HEK293 (cell line): ENCODE results near the gene B3GLCT.

ENCODE experiments used
- CTCF ChIA-PET: fragments of 350-600 bp; formaldehyde crosslinking; extraction: SDS; loops from one replicate; lab custom pipeline; 2021; ENCODE audit warnings: antibody characterized with exemption; lab: Yijun Ruan, JAX
- POLR2A ChIA-PET: fragments of 300-600 bp; formaldehyde crosslinking; extraction: SDS; loops from one replicate; lab custom pipeline; 2020; ENCODE audit warnings: antibody characterized with exemption, inconsistent platforms; lab: Yijun Ruan, JAX
- H3K27ac ChIP-seq: fragments of 200-500 bp; sonication (Bioruptor generic); 2 replicates; pipeline ENCODE4 v1.5.1; 2014; ENCODE audit warnings: low read depth, low read length, control low read depth, inconsistent platforms; ENCODE audit errors: extremely low read depth
- H3K36me3 ChIP-seq, 2 experiments: fragments of 200-500 bp in 1 of 2; sonication (Bioruptor generic) in 1 of 2; 1 replicate in 1 of 2; 2 replicates in 1 of 2; pipeline ENCODE4 v1.5.1; 2014 to 2017; ENCODE audit warnings: inconsistent platforms in 2 of 2, low read length in 2 of 2; ENCODE audit not compliant: control insufficient read depth in 2 of 2, insufficient read depth in 1 of 2
- H3K4me1 ChIP-seq: fragments of 200-500 bp; sonication (Bioruptor generic); 2 replicates; pipeline ENCODE4 v1.5.1; 2014; ENCODE audit warnings: mild to moderate bottlenecking, low read length, inconsistent platforms; ENCODE audit not compliant: control insufficient read depth, insufficient read depth
- H3K4me3 ChIP-seq: 2 replicates; pipeline ENCODE4 v1.5.1; 2011; ENCODE audit warnings: low read depth, mild to moderate bottlenecking, control low read depth, low read length, moderate library complexity
- H3K9me3 ChIP-seq: fragments of 200-500 bp; sonication (Bioruptor generic); 2 replicates; pipeline ENCODE4 v1.5.1; 2014; ENCODE audit warnings: low read depth, low read length, inconsistent platforms; ENCODE audit not compliant: control insufficient read depth, insufficient read depth
- GLIS1 ChIP-seq: fragments of 450-650 bp; formaldehyde crosslinking; IDR thresholded peaks from 2 replicates; pipeline ENCODE4 v1.5.1; 2016; ENCODE audit warnings: missing biosample characterization, missing genetic modification characterization
- GLIS2 ChIP-seq: fragments of 450-650 bp; formaldehyde crosslinking; IDR thresholded peaks from 2 replicates; pipeline ENCODE4 v1.5.1; 2016; ENCODE audit warnings: missing biosample characterization, missing genetic modification characterization
- HOXA7 ChIP-seq: sonication (generic); formaldehyde crosslinking; IDR thresholded peaks from 2 replicates; pipeline ENCODE4 v1.8.1; 2022; ENCODE audit warnings: missing genetic modification reagents, borderline replicate concordance
- KLF9 ChIP-seq: fragments of 450-650 bp; formaldehyde crosslinking; IDR thresholded peaks from 2 replicates; pipeline ENCODE4 v1.5.1; 2016; ENCODE audit warnings: missing biosample characterization, missing genetic modification characterization, low read depth
- ZBTB17 ChIP-seq: fragments of 450-650 bp; formaldehyde crosslinking; IDR thresholded peaks from 2 replicates; pipeline ENCODE4 v1.5.1; 2016; ENCODE audit warnings: missing biosample characterization, missing genetic modification characterization
- ZFP3 ChIP-seq: fragments of 450-650 bp; formaldehyde crosslinking; IDR thresholded peaks from 2 replicates; pipeline ENCODE4 v1.5.1; 2016; ENCODE audit warnings: low read depth, missing biosample characterization, missing genetic modification characterization
- ZNF138 ChIP-seq: fragments of 450-650 bp; formaldehyde crosslinking; IDR thresholded peaks from 2 replicates; pipeline ENCODE4 v1.5.1; 2016; ENCODE audit warnings: missing biosample characterization, missing genetic modification characterization, borderline replicate concordance
- ZNF214 ChIP-seq: fragments of 450-650 bp; formaldehyde crosslinking; IDR thresholded peaks from 2 replicates; pipeline ENCODE4 v1.5.1; 2017; ENCODE audit warnings: missing biosample characterization, mild to moderate bottlenecking, missing genetic modification characterization, borderline replicate concordance
- ZNF223 ChIP-seq: fragments of 450-650 bp; formaldehyde crosslinking; IDR thresholded peaks from 2 replicates; pipeline ENCODE4 v1.5.1; 2016; ENCODE audit warnings: missing biosample characterization, missing genetic modification characterization
- ZNF292 ChIP-seq: fragments of 450-650 bp; formaldehyde crosslinking; IDR thresholded peaks from 2 replicates; pipeline ENCODE4 v1.5.1; 2016; ENCODE audit warnings: low read depth, missing biosample characterization, missing genetic modification characterization, borderline replicate concordance
- ZNF37A ChIP-seq: fragments of 450-650 bp; IDR thresholded peaks from 2 replicates; pipeline ENCODE4 v1.5.1; 2018; ENCODE audit warnings: missing biosample characterization, missing genetic modification characterization
- ZNF433 ChIP-seq: fragments of 450-650 bp; formaldehyde crosslinking; IDR thresholded peaks from 2 replicates; pipeline ENCODE4 v1.5.1; 2016; ENCODE audit warnings: missing biosample characterization, missing genetic modification characterization, low read depth
- ZNF473 ChIP-seq: fragments of 450-650 bp; formaldehyde crosslinking; IDR thresholded peaks from 2 replicates; pipeline ENCODE4 v1.5.1; 2017; ENCODE audit warnings: missing biosample characterization, missing genetic modification characterization
- ZNF510 ChIP-seq: fragments of 450-650 bp; formaldehyde crosslinking; IDR thresholded peaks from 2 replicates; pipeline ENCODE4 v1.5.1; 2018; ENCODE audit warnings: mild to moderate bottlenecking, missing genetic modification characterization, missing biosample characterization; ENCODE audit not compliant: insufficient replicate concordance
- ZNF558 ChIP-seq: fragments of 450-650 bp; formaldehyde crosslinking; IDR thresholded peaks from 2 replicates; pipeline ENCODE4 v1.5.1; 2016; ENCODE audit warnings: missing biosample characterization, missing genetic modification characterization
- ZNF621 ChIP-seq: fragments of 450-650 bp; formaldehyde crosslinking; IDR thresholded peaks from 2 replicates; pipeline ENCODE4 v1.5.1; 2017; ENCODE audit warnings: missing biosample characterization, missing genetic modification characterization
- ZNF677 ChIP-seq: fragments of 450-650 bp; IDR thresholded peaks from 2 replicates; pipeline ENCODE4 v1.5.0; 2018; ENCODE audit warnings: missing biosample characterization, mild to moderate bottlenecking, missing genetic modification characterization, moderate library complexity
- ZNF76 ChIP-seq: fragments of 450-650 bp; formaldehyde crosslinking; IDR thresholded peaks from 2 replicates; pipeline ENCODE4; 2016; ENCODE audit warnings: low read depth, missing biosample characterization, missing genetic modification characterization, borderline replicate concordance
- ZNF776 ChIP-seq: fragments of 450-650 bp; formaldehyde crosslinking; IDR thresholded peaks from 2 replicates; pipeline ENCODE4 v1.5.0; 2017; ENCODE audit warnings: missing biosample characterization, missing genetic modification characterization, borderline replicate concordance
- ZNF785 ChIP-seq: fragments of 450-650 bp; formaldehyde crosslinking; IDR thresholded peaks from 2 replicates; pipeline ENCODE4 v1.5.1; 2016; ENCODE audit warnings: missing biosample characterization, missing genetic modification characterization
- ZNF792 ChIP-seq: fragments of 450-650 bp; formaldehyde crosslinking; IDR thresholded peaks from 2 replicates; pipeline ENCODE4 v1.5.1; 2016; ENCODE audit warnings: missing biosample characterization, missing genetic modification characterization
- ZNF843 ChIP-seq: fragments of 450-650 bp; formaldehyde crosslinking; IDR thresholded peaks from 2 replicates; pipeline ENCODE4 v1.5.1; 2016; ENCODE audit warnings: missing biosample characterization, missing genetic modification characterization
- ZSCAN30 ChIP-seq: fragments of 450-650 bp; IDR thresholded peaks from 2 replicates; pipeline ENCODE4 v1.5.1; 2018; ENCODE audit warnings: missing biosample characterization, mild to moderate bottlenecking, missing genetic modification characterization, moderate library complexity
- TF ChIP-seq, protein P1 (sequence below): fragments of 450-650 bp; formaldehyde crosslinking; IDR thresholded peaks from 2 replicates; pipeline ENCODE4 v1.5.1; 2016; ENCODE audit warnings: missing biosample characterization, missing genetic modification characterization
- TF ChIP-seq, protein P2 (sequence below): fragments of 450-650 bp; formaldehyde crosslinking; IDR thresholded peaks from 2 replicates; pipeline ENCODE4 v1.5.1; 2016; ENCODE audit warnings: missing biosample characterization, missing genetic modification characterization
- TF ChIP-seq, protein P3 (sequence below): fragments of 450-650 bp; formaldehyde crosslinking; IDR thresholded peaks from 2 replicates; pipeline ENCODE4 v1.5.1; 2017; ENCODE audit warnings: missing biosample characterization, missing genetic modification characterization
- TF ChIP-seq, protein P4 (sequence below): fragments of 450-650 bp; formaldehyde crosslinking; IDR thresholded peaks from 2 replicates; pipeline ENCODE4 v1.5.1; 2017; ENCODE audit warnings: missing biosample characterization, missing genetic modification characterization
- TF ChIP-seq, protein P5 (sequence below): sonication (generic); formaldehyde crosslinking; IDR thresholded peaks from 2 replicates; pipeline ENCODE4 v1.8.1; 2022; ENCODE audit warnings: mild to moderate bottlenecking, moderate library complexity, missing genetic modification reagents
- TF ChIP-seq, protein P6 (sequence below): fragments of 450-650 bp; formaldehyde crosslinking; IDR thresholded peaks from 2 replicates; pipeline ENCODE4 v1.5.1; 2016; ENCODE audit warnings: missing biosample characterization, missing genetic modification characterization, low read depth

The B3GLCT gene

DNA sequence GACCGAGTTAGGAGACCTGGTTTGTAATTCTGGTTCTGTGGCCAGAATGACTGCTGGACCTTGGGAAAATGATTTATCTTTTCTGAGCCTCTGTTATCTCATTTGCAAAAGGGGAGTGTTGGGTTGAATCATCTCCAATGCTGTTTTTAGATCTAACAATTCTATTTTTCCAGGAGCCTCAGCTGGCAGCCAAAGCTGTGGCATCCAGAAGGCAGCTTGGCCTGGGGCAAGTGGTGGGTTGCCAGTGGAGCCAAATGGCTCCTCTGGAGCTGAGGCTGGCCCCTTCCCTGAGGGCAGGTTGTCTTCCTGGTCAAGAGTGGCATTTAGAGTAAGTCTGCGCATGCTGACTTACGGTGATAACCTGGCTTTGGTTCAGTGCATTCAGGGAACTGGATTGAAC lies 21.3 kb downstream of the B3GLCT start (continued):
- TF ChIP-seq KLF9 (tag by site-specific recombination) (no peak), GLIS1 (tag by site-specific recombination) (no peak), ZNF76 (no peak), ZNF138 (tag by site-specific recombination) (no peak), GLIS2 (tag by site-specific recombination) (no peak)
- TF ChIP-seq, protein P1, sequence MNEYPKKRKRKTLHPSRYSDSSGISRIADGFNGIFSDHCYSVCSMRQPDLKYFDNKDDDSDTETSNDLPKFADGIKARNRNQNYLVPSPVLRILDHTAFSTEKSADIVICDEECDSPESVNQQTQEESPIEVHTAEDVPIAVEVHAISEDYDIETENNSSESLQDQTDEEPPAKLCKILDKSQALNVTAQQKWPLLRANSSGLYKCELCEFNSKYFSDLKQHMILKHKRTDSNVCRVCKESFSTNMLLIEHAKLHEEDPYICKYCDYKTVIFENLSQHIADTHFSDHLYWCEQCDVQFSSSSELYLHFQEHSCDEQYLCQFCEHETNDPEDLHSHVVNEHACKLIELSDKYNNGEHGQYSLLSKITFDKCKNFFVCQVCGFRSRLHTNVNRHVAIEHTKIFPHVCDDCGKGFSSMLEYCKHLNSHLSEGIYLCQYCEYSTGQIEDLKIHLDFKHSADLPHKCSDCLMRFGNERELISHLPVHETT (tag by site-specific recombination) = no peak
- TF ChIP-seq, protein P2, sequence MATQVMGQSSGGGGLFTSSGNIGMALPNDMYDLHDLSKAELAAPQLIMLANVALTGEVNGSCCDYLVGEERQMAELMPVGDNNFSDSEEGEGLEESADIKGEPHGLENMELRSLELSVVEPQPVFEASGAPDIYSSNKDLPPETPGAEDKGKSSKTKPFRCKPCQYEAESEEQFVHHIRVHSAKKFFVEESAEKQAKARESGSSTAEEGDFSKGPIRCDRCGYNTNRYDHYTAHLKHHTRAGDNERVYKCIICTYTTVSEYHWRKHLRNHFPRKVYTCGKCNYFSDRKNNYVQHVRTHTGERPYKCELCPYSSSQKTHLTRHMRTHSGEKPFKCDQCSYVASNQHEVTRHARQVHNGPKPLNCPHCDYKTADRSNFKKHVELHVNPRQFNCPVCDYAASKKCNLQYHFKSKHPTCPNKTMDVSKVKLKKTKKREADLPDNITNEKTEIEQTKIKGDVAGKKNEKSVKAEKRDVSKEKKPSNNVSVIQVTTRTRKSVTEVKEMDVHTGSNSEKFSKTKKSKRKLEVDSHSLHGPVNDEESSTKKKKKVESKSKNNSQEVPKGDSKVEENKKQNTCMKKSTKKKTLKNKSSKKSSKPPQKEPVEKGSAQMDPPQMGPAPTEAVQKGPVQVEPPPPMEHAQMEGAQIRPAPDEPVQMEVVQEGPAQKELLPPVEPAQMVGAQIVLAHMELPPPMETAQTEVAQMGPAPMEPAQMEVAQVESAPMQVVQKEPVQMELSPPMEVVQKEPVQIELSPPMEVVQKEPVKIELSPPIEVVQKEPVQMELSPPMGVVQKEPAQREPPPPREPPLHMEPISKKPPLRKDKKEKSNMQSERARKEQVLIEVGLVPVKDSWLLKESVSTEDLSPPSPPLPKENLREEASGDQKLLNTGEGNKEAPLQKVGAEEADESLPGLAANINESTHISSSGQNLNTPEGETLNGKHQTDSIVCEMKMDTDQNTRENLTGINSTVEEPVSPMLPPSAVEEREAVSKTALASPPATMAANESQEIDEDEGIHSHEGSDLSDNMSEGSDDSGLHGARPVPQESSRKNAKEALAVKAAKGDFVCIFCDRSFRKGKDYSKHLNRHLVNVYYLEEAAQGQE = no peak
- TF ChIP-seq, protein P3, sequence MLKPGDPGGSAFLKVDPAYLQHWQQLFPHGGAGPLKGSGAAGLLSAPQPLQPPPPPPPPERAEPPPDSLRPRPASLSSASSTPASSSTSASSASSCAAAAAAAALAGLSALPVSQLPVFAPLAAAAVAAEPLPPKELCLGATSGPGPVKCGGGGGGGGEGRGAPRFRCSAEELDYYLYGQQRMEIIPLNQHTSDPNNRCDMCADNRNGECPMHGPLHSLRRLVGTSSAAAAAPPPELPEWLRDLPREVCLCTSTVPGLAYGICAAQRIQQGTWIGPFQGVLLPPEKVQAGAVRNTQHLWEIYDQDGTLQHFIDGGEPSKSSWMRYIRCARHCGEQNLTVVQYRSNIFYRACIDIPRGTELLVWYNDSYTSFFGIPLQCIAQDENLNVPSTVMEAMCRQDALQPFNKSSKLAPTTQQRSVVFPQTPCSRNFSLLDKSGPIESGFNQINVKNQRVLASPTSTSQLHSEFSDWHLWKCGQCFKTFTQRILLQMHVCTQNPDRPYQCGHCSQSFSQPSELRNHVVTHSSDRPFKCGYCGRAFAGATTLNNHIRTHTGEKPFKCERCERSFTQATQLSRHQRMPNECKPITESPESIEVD (tag by site-specific recombination) = no peak
- TF ChIP-seq, protein P4, sequence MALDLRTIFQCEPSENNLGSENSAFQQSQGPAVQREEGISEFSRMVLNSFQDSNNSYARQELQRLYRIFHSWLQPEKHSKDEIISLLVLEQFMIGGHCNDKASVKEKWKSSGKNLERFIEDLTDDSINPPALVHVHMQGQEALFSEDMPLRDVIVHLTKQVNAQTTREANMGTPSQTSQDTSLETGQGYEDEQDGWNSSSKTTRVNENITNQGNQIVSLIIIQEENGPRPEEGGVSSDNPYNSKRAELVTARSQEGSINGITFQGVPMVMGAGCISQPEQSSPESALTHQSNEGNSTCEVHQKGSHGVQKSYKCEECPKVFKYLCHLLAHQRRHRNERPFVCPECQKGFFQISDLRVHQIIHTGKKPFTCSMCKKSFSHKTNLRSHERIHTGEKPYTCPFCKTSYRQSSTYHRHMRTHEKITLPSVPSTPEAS (tag by site-specific recombination) = no peak

DNA sequence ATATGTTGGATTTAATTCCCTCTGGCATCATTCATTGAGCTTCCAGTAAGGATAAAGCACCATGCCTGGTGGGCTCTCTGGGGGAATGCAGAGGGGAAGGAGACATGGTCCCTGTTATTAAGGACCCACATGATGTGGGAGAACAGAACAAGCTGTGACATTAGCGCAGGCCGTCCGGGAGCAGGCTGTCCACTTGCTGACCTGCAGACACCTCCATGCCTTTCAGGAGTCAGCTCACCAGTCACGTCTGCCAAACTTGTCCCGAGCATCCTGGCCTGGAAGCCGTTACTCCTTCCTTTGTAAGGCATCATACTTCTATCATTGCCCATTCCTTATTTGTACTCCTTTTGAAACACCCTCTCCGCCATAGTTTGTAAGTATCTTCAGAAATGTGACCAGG lies 23.4 kb downstream of the B3GLCT start:
- CTCF ChIA-PET = interaction anchor here (0.7 to 2.0 kb wide), 2 partner anchors 13 to 542 kb away, joined by 5 to 8 read pairs; no protein-coding TSS in a partner anchor
- no peaks in the 10 kb centered on the region for H3K4me1 ChIP-seq
- TF ChIP-seq HOXA7 (CRISPR knock-in tag) (no peak), ZNF473 (tag by site-specific recombination) (no peak), ZNF223 (tag by site-specific recombination) (no peak), ZSCAN30 (tag by site-specific recombination) (no peak), ZNF843 (no peak), ZNF558 (no peak), ZNF214 (tag by site-specific recombination) (no peak), ZNF510 (tag by site-specific recombination) (no peak), ZNF785 (tag by site-specific recombination) (no peak), ZNF37A (tag by site-specific recombination) (no peak), ZNF621 (no peak), ZNF292 (no peak), ZNF433 (tag by site-specific recombination) (no peak), ZBTB17 (tag by site-specific recombination) (no peak), ZNF677 (tag by site-specific recombination) (no peak), ZFP3 (tag by site-specific recombination) (no peak), ZNF792 (tag by site-specific recombination) (no peak), ZNF776 (no peak)
- TF ChIP-seq, protein P5, sequence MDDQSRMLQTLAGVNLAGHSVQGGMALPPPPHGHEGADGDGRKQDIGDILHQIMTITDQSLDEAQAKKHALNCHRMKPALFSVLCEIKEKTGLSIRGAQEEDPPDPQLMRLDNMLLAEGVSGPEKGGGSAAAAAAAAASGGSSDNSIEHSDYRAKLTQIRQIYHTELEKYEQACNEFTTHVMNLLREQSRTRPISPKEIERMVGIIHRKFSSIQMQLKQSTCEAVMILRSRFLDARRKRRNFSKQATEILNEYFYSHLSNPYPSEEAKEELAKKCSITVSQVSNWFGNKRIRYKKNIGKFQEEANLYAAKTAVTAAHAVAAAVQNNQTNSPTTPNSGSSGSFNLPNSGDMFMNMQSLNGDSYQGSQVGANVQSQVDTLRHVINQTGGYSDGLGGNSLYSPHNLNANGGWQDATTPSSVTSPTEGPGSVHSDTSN (CRISPR knock-in tag) = no peak
- TF ChIP-seq, protein P6, sequence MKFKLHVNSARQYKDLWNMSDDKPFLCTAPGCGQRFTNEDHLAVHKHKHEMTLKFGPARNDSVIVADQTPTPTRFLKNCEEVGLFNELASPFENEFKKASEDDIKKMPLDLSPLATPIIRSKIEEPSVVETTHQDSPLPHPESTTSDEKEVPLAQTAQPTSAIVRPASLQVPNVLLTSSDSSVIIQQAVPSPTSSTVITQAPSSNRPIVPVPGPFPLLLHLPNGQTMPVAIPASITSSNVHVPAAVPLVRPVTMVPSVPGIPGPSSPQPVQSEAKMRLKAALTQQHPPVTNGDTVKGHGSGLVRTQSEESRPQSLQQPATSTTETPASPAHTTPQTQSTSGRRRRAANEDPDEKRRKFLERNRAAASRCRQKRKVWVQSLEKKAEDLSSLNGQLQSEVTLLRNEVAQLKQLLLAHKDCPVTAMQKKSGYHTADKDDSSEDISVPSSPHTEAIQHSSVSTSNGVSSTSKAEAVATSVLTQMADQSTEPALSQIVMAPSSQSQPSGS (tag by site-specific recombination) = no peak
- H3K9me3 ChIP-seq = no peaks in the 10 kb centered on the region
- POLR2A ChIA-PET = no interaction called here
- H3K4me3 ChIP-seq = no peak overlapping the region
- H3K27ac ChIP-seq = no peak overlapping the region
- no peaks in the 10 kb centered on the region; a peak in 1 of 3 replicates for H3K36me3 ChIP-seq
